ENCODE data around the gene RSL1D1.
"Not testable (repeated sequence)": the region's sequence is repeated elsewhere in the genome, so short reads cannot be mapped to it uniquely, and the experiment has no call there.

The RSL1D1 gene

DNA sequence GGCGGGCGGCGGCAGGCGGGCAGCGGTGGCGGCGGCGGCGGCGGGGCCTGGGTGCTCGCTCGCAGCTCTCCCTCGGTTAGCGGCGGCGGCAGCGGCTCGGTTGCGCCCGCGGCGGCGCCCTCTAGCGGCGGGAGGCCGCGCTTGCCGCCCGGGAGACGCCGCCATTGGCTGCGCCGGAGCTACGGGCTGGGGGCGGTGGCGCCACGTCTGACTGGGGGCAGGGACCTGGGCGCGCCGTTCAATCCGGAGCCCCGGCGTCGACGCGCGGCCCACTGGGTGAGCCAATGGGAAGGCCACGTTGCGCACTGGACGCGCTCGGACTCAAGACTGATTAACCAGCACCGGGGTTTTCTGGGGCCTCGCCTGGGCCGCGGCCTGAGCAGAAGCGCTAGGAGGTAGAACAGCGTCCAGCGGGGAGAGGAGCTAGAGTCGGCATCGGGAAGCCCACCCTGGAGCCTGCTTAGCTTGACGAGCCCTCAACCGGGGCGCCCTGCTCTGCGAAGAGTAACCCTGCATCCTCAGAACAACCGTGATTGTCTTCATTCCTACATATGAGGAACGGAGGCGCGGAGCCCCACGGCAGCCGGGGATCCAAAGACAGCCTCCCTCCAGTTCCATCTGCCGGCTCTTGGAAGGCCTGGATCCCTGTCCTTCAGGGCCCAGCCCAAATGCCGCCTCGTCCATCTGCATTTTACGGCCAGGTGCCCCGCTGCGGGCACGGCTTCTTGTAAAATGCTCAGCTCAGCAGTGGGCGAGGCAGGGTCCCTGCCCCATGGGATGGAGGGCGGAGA is 54.0 kb downstream of the RSL1D1 start, which contains the start of gene ZC3H7A:
Gene ZC3H7A, minus strand, starts transcription at position 93 of the 791 bp plus-strand sequence. CDS start 14,904 bp downstream, outside the sequence.
- DNase-seq = peak; percentile 95

DNA sequence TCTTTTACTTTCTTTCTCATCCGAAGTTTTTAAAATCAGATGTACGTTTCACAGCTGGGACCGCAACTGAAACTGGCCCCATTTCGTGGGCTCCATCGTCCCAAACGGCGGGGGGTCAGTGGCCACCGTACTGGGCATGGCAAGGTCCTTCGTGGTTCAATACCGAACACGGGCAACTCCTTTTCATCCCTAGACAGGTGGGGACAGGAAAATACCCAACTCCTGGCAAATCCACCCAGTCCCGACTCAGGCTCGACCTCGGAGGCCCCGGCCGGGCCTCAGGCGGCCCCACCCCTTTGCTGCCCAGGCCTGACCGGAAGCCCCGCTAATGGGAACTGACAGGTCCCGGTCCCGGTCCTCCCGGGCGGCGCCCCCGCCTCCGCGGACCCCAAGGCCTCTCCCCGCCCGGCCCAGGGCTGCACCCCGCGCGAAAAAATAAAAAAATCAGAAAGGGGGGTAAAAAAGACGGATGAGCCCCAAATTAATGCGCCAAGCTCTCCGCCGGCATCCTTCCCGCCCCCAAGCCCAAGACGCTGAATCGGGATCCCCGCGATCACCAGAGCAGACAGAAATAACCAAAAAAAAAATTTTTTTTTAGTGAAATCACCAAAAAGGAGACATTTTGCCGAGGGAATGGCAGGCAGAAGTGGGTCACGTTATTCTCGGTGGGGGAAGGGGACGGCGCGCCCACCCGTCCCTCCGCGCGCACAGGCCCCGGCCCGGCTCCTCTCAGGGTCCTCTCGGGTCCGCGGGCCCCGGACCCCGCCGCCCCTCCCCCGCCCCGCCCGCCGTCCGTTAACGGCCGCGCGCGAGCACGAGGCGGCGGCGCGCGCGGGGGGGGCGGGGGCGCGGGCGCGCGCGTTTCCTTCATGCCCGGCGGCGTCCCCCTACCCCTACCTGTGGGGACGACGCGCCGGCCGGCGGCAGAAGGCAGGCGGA is 54.8 kb downstream of the RSL1D1 start:
- peak; percentile 49 for DNase-seq

GRCh38 chr16:11795887-11796226 is 55.5 kb downstream of the RSL1D1 start:
- DNase-seq = no peak

- no peak for DNase-seq
Observed at GRCh38 chr16:11794996-11795886, 56.1 kb downstream of the RSL1D1 start.

DNA sequence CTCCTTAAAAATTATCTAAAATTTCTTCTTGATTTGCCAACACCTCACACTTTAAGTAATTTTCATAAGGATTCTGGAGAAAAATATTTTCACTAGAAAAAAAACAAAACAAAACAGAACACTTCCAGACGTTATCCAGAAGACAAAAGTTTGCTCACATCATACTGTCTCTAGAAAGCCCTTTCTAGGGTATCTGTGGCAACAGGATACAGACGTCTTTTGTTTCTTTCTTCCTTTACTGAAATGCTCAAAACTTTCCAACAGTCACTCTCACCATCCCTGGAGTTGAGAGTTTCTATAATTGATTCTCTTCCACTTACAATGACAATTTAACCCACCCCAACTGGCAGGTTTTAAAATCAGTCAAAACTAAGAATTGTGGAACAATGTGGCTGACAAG is 56.9 kb downstream of the RSL1D1 start:
- DNase-seq = no peak

DNA sequence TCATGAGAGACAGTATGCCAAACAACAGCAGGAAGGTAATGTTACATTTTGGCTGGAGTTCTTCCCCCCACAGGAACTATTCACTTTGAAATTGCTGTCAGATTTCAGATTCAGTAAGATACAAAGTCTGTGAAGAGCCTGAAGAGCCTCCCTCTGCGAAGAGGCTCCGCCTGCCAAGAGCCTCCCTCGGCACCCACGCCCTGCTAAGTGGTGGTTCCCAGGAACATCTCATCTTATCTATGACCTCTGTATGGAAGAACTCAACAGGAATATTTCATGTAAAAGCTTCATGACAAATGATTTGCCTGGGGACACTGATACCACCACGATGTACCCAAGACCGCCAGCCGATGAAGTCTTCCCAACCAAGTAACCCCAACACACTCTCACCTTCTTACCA is 57.5 kb downstream of the RSL1D1 start:
- no peak for DNase-seq

- DNase-seq = no peak
Observed at GRCh38 chr16:11792410-11793241, 58.7 kb downstream of the RSL1D1 start.

DNA sequence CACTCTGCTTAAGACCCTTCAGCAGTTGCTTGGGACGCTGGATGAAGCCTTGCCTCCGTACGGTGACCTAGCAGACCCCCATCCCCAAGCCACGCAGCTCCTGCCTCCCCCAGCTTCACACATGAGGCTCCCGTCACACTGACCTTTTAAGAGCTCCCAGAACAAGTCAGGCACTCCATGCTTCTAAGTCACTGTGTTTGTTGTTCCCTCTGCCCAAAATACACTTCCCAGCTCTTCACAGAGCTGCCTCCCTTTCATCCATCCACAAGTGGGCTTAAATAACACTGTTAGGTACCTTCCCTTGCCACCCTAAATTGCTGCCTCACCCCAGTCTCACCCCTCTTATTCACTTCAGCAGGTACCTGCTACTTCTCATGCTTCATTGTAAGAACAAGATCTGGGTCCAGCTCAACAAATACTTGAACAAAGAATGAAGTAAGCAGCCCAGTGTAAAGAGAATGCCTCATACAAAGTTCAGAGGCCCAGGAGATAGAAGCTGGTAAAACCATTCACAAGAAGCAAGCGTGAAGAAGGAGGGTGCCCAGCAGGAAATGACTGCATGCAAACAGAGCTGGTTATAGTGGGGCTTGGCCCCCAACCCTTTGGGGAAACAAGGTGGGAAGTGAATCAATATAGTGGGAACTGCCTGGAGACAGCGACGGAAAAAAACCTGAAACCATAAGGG is 60.1 kb downstream of the RSL1D1 start:
- no peak for DNase-seq

DNA sequence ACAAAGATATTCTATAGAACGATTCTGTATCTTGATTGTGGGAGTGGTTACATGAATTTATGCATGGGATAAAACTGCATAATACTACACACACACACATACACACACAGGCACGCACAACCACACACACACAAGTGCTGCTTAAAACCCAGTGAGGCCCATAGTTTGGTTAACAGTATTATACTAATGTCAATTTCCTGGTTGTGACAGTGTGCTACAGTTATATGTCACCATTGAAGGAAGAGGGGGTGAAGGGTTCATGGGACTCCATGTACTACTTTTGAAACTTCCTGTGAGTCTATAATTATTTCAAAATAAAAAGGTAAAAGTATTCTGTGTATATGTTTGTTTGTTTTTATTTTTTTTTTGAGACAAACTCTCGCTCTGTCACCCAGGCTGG is 62.4 kb downstream of the RSL1D1 start:
- no peak for DNase-seq

GRCh38 chr16:11784980-11785599 is 66.3 kb downstream of the RSL1D1 start:
- DNase-seq = not testable (repeated sequence)

- DNase-seq = not testable (repeated sequence)
Observed at GRCh38 chr16:11784381-11784780, 67.0 kb downstream of the RSL1D1 start.

DNA sequence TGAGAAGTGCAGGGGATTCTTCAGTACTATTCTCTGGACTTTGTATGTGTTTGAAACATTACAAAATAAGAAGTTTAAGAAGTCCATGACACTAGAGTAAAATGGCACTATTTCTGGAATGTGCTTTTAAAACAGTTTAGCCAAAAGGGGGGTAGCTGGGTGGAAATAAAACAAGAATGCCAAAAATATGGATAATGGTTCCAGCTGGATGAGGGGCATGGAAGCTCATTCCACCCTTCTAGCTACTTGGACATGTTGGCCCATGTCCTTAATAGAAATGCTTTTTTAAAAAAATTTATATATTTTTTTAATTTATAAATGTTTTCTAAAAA is 67.3 kb downstream of the RSL1D1 start:
- DNase-seq = no peak
